ENCODE measurements around the gene CD82.

Gene CD82

GRCh38 chr11:44574610-44575287, 9.3 kb downstream of the CD82 start:
- Histone ChIP-seq H3K18ac (ENCODE audit: low read length) (no peak overlapping the region), H4K8ac (ENCODE audit: low read depth, low read length) (no peak overlapping the region), H2BK5ac (ENCODE audit: low read length) (no peak overlapping the region), H3K4ac (ENCODE audit: low read length) (no peak overlapping the region), H3K79me1 (ENCODE audit: low read depth, low read length) (peaks cover 4% of the 10 kb centered on the region), H3K9ac (ENCODE audit: low read depth, low read length, poor library complexity) (no peak overlapping the region), H2BK120ac (ENCODE audit: low read depth, low read length) (no peak overlapping the region), H2AFZ (ENCODE audit: low read length) (no peak overlapping the region), H3K27ac (replicated peaks; ENCODE audit: low read length) (no peak overlapping the region), H3K23ac (ENCODE audit: low read depth, low read length, poor library complexity) (no peak overlapping the region), H3K36me3 (replicated peaks in 1 of 2; ENCODE audit: control insufficient read depth in 2 of 2, insufficient read depth in 2 of 2, low read length in 2 of 2) (no peaks in the 10 kb centered on the region), H4K91ac (ENCODE audit: low read depth, low read length, poor library complexity) (no peak overlapping the region), H3K4me1 (ENCODE audit: control insufficient read depth in 2 of 2, insufficient read depth in 1 of 2, low read depth in 1 of 2, low read length in 2 of 2) (peaks cover 0 to 38% of the 10 kb centered on the region in 2 donors), H3K9me3 (replicated peaks in 1 of 2; ENCODE audit: control insufficient read depth in 2 of 2, insufficient read depth in 1 of 2, low read depth in 1 of 2, low read length in 2 of 2) (no peaks in the 10 kb centered on the region), H2BK12ac (ENCODE audit: low read length) (no peak overlapping the region), H3K4me3 (ENCODE audit: low read length in 2 of 2) (no peak overlapping the region), H3K27me3 (ENCODE audit: control insufficient read depth in 3 of 3, insufficient read depth in 3 of 3, low read depth in 1 of 3, low read length in 3 of 3) (peaks cover 0 to 10% (median 0%) of the 10 kb centered on the region in 3 experiments), H3K14ac (ENCODE audit: low read length) (no peak overlapping the region), H2BK15ac (ENCODE audit: low read length) (no peak overlapping the region), H2AK5ac (ENCODE audit: low read depth, low read length) (no peak overlapping the region), H3K4me2 (ENCODE audit: insufficient read depth, low read length, poor library complexity, severe bottlenecking) (no peak overlapping the region)
- WGBS, 2 donors (ENCODE audit: extremely low coverage in 2 of 2, insufficient read length in 2 of 2, insufficient replicate concordance in 1 of 2) = no CpG with 5 or more reads among the region's 5 CpGs
- DNase-seq (ENCODE audit: low spot score) = no peak

- Histone ChIP-seq H3K9ac (ENCODE audit: low read depth, low read length, poor library complexity) (no peak overlapping the region), H3K4ac (ENCODE audit: low read length) (no peak overlapping the region), H2AK5ac (ENCODE audit: low read depth, low read length) (no peak overlapping the region), H2BK5ac (ENCODE audit: low read length) (no peak overlapping the region), H3K4me2 (ENCODE audit: insufficient read depth, low read length, poor library complexity, severe bottlenecking) (no peak overlapping the region), H3K27ac (replicated peaks; ENCODE audit: low read length) (no peak overlapping the region), H3K18ac (ENCODE audit: low read length) (no peak overlapping the region), H3K4me1 (ENCODE audit: control insufficient read depth in 2 of 2, insufficient read depth in 1 of 2, low read depth in 1 of 2, low read length in 2 of 2) (peaks cover 0 to 35% of the 10 kb centered on the region in 2 donors), H3K36me3 (replicated peaks in 1 of 2; ENCODE audit: control insufficient read depth in 2 of 2, insufficient read depth in 2 of 2, low read length in 2 of 2) (no peaks in the 10 kb centered on the region), H4K91ac (ENCODE audit: low read depth, low read length, poor library complexity) (no peak overlapping the region), H3K4me3 (ENCODE audit: low read length in 2 of 2) (no peak overlapping the region), H4K8ac (ENCODE audit: low read depth, low read length) (no peak overlapping the region), H3K23ac (ENCODE audit: low read depth, low read length, poor library complexity) (no peak overlapping the region), H3K79me1 (ENCODE audit: low read depth, low read length) (peaks cover 4% of the 10 kb centered on the region), H2AFZ (ENCODE audit: low read length) (no peak overlapping the region), H3K27me3 (ENCODE audit: control insufficient read depth in 3 of 3, insufficient read depth in 3 of 3, low read depth in 1 of 3, low read length in 3 of 3) (peaks cover 0 to 6% (median 0%) of the 10 kb centered on the region in 3 experiments), H2BK12ac (ENCODE audit: low read length) (no peak overlapping the region), H3K9me3 (replicated peaks in 1 of 2; ENCODE audit: control insufficient read depth in 2 of 2, insufficient read depth in 1 of 2, low read depth in 1 of 2, low read length in 2 of 2) (no peaks in the 10 kb centered on the region), H3K14ac (ENCODE audit: low read length) (no peak overlapping the region), H2BK120ac (ENCODE audit: low read depth, low read length) (no peak overlapping the region), H2BK15ac (ENCODE audit: low read length) (no peak overlapping the region)
- no peak for DNase-seq (ENCODE audit: low spot score)
- no CpG with 5 or more reads among the region's 2 CpGs for WGBS, 2 donors (ENCODE audit: extremely low coverage in 2 of 2, insufficient read length in 2 of 2, insufficient replicate concordance in 1 of 2)
Measured at GRCh38 chr11:44575288-44575672, 9.8 kb downstream of the CD82 start.

- Histone ChIP-seq H3K4ac (ENCODE audit: low read length) (no peak overlapping the region), H2AFZ (ENCODE audit: low read length) (no peak overlapping the region), H2AK5ac (ENCODE audit: low read depth, low read length) (peak overlapping the region; percentile 13), H2BK15ac (ENCODE audit: low read length) (no peak overlapping the region), H3K4me1 (ENCODE audit: control insufficient read depth in 2 of 2, insufficient read depth in 1 of 2, low read depth in 1 of 2, low read length in 2 of 2) (peaks cover 0 to 32% of the 10 kb centered on the region in 2 donors), H3K27me3 (ENCODE audit: control insufficient read depth in 3 of 3, insufficient read depth in 3 of 3, low read depth in 1 of 3, low read length in 3 of 3) (peaks cover 0 to 6% (median 0%) of the 10 kb centered on the region in 3 experiments), H2BK12ac (ENCODE audit: low read length) (no peak overlapping the region), H3K27ac (replicated peaks; ENCODE audit: low read length) (no peak overlapping the region), H3K4me2 (ENCODE audit: insufficient read depth, low read length, poor library complexity, severe bottlenecking) (no peak overlapping the region), H3K18ac (ENCODE audit: low read length) (no peak overlapping the region), H3K9me3 (replicated peaks in 1 of 2; ENCODE audit: control insufficient read depth in 2 of 2, insufficient read depth in 1 of 2, low read depth in 1 of 2, low read length in 2 of 2) (no peaks in the 10 kb centered on the region), H3K23ac (ENCODE audit: low read depth, low read length, poor library complexity) (no peak overlapping the region), H3K36me3 (replicated peaks in 1 of 2; ENCODE audit: control insufficient read depth in 2 of 2, insufficient read depth in 2 of 2, low read length in 2 of 2) (no peaks in the 10 kb centered on the region), H3K14ac (ENCODE audit: low read length) (no peak overlapping the region), H3K9ac (ENCODE audit: low read depth, low read length, poor library complexity) (no peak overlapping the region), H3K79me1 (ENCODE audit: low read depth, low read length) (peaks cover 4% of the 10 kb centered on the region), H3K4me3 (ENCODE audit: low read length in 2 of 2) (no peak overlapping the region), H4K8ac (ENCODE audit: low read depth, low read length) (no peak overlapping the region), H2BK120ac (ENCODE audit: low read depth, low read length) (no peak overlapping the region), H2BK5ac (ENCODE audit: low read length) (no peak overlapping the region), H4K91ac (ENCODE audit: low read depth, low read length, poor library complexity) (no peak overlapping the region)
- WGBS, 2 donors (ENCODE audit: extremely low coverage in 2 of 2, insufficient read length in 2 of 2, insufficient replicate concordance in 1 of 2) = no CpG with 5 or more reads among the region's 5 CpGs
- no peak for DNase-seq (ENCODE audit: low spot score)
Measured at GRCh38 chr11:44575962-44576361, 10.5 kb downstream of the CD82 start.

GRCh38 chr11:44576656-44577055, 11.2 kb downstream of the CD82 start:
- no peak overlapping the region for H3K4ac ChIP-seq (ENCODE audit: low read length)
- H3K27ac ChIP-seq (replicated peaks; ENCODE audit: low read length) = no peak overlapping the region
- no CpG with 5 or more reads among the region's 4 CpGs for WGBS, 2 donors (ENCODE audit: extremely low coverage in 2 of 2, insufficient read length in 2 of 2, insufficient replicate concordance in 1 of 2)
- no peak overlapping the region for H2BK12ac ChIP-seq (ENCODE audit: low read length)
- H3K36me3 ChIP-seq (replicated peaks in 1 of 2; ENCODE audit: control insufficient read depth in 2 of 2, insufficient read depth in 2 of 2, low read length in 2 of 2) = no peaks in the 10 kb centered on the region
- H3K18ac ChIP-seq (ENCODE audit: low read length) = no peak overlapping the region
- no peak overlapping the region for H2BK5ac ChIP-seq (ENCODE audit: low read length)
- no peak overlapping the region for H4K91ac ChIP-seq (ENCODE audit: low read depth, low read length, poor library complexity)
- no peak for DNase-seq (ENCODE audit: low spot score)
- peaks cover 0 to 30% of the 10 kb centered on the region in 2 donors for H3K4me1 ChIP-seq (ENCODE audit: control insufficient read depth in 2 of 2, insufficient read depth in 1 of 2, low read depth in 1 of 2, low read length in 2 of 2)
- no peak overlapping the region for H3K4me2 ChIP-seq (ENCODE audit: insufficient read depth, low read length, poor library complexity, severe bottlenecking)
- no peak overlapping the region for H4K8ac ChIP-seq (ENCODE audit: low read depth, low read length)
- no peak overlapping the region for H3K23ac ChIP-seq (ENCODE audit: low read depth, low read length, poor library complexity)
- H3K27me3 ChIP-seq (ENCODE audit: control insufficient read depth in 3 of 3, insufficient read depth in 3 of 3, low read depth in 1 of 3, low read length in 3 of 3) = peaks cover 0 to 6% (median 0%) of the 10 kb centered on the region in 3 experiments
- peaks cover 4% of the 10 kb centered on the region for H3K79me1 ChIP-seq (ENCODE audit: low read depth, low read length)
- peak overlapping the region; percentile 50 for H3K14ac ChIP-seq (ENCODE audit: low read length)
- H3K9ac ChIP-seq (ENCODE audit: low read depth, low read length, poor library complexity) = no peak overlapping the region
- no peak overlapping the region for H2BK120ac ChIP-seq (ENCODE audit: low read depth, low read length)
- H2AFZ ChIP-seq (ENCODE audit: low read length) = no peak overlapping the region
- no peaks in the 10 kb centered on the region for H3K9me3 ChIP-seq (replicated peaks in 1 of 2; ENCODE audit: control insufficient read depth in 2 of 2, insufficient read depth in 1 of 2, low read depth in 1 of 2, low read length in 2 of 2)
- H2AK5ac ChIP-seq (ENCODE audit: low read depth, low read length) = peak overlapping the region; percentile 13
- no peak overlapping the region for H3K4me3 ChIP-seq (ENCODE audit: low read length in 2 of 2)
- no peak overlapping the region for H2BK15ac ChIP-seq (ENCODE audit: low read length)
